Epidermal melanocyte (primary cell): ENCODE data around the gene CEP164.
A peak's percentile ranks its signal among the peaks of the same experiment; 100 is the strongest.

ENCODE experiments used
- DNase-seq: peaks from one replicate; pipeline ENCODE4 v3.0.0; 2011; ENCODE audit warnings: low spot score; ENCODE audit not compliant: insufficient read length

CEP164 gene

GRCh38 chr11:117327567-117328374 lies at the start of gene CEP164:
Gene CEP164, plus strand, starts transcription at chr11:117327854. Its CDS starts 10,733 bp downstream, at chr11:117338587.
- DNase-seq, result peak; percentile 98

GRCh38 chr11:117278347-117278746 lies 49.3 kb upstream of the CEP164 start:
- no peak for DNase-seq

GRCh38 chr11:117279711-117280376 lies 47.8 kb upstream of the CEP164 start:
- no peak for DNase-seq

DNA sequence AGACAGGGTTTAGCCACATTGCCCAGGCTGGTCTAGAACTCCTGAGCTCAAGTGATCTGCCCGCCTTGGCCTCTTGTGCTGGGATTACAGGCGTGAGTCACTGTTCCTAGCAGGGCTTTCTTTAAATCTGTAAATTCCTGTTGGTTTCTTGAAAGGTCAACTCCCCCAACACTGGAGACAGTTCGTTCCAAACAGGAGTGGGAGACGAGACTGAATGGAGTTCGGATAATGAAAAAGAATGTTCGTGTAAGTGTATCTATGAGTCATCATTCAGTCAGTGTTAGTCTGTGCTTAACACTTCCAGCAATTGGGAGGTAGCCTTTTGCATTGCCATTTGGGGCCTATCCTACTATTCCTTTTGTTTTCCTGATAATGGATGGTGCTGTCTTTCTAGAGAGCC lies 46.5 kb upstream of the CEP164 start:
- no peak for DNase-seq

DNA sequence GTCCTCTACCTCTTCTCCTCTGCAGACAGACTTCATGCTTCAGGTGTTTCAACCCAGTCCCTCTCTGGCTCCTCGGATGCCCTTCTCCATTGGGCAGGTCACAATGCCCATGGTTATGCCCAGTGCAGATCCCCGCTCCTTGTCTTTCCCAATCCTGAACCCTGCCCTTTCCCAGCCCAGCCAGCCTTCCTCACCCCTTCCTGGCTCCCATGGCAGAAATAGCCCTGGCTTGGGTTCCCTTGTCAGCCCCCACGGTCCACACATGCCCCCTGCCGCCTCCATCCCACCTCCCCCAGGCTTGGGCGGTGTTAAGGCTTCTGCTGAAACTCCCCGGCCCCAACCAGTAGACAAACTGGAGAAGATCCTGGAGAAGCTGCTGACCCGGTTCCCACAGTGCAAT lies 45.8 kb upstream of the CEP164 start:
- DNase-seq, result no peak

DNA sequence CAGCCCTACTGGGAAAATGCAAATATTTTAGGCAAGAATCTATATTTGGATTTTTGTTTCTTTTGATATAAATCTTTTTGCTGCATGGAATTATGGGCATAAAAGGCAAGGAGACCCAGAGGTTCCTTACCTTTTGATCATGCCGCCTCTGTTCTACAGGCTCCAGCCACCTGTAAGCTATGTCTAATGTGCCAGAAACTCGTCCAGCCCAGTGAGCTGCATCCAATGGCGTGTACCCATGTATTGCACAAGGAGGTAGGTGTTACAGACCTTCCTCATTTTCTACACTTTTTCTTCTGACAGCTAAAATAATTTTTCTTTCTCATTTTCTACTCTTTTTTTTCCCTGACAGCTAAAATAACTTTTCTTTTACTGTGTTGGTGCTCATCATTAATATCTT lies 44.7 kb upstream of the CEP164 start:
- no peak for DNase-seq

- no peak for DNase-seq
Observed at GRCh38 chr11:117284053-117284452, 43.6 kb upstream of the CEP164 start.

GRCh38 chr11:117286588-117286987 lies 41.1 kb upstream of the CEP164 start:
- DNase-seq, result no peak

DNA sequence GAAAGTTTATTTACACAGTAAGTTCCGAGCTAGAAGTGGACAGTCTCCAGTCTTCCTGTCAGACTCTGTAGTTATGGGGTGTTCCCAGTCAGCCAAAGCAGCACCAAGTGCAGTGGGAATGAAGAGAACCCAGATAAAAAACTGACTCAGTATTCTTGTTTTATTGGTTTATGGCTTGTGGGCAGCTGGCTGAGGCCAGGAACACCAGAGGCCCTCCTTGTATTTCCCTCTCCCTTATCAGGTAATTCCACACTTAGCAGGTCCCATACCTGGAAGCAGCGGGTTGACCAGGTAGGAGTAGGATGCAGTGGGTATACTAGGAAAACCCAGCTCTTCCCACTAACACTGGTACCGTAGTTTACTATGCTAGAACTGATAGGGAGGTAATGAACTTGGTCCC lies 40.0 kb upstream of the CEP164 start:
- no peak for DNase-seq

DNA sequence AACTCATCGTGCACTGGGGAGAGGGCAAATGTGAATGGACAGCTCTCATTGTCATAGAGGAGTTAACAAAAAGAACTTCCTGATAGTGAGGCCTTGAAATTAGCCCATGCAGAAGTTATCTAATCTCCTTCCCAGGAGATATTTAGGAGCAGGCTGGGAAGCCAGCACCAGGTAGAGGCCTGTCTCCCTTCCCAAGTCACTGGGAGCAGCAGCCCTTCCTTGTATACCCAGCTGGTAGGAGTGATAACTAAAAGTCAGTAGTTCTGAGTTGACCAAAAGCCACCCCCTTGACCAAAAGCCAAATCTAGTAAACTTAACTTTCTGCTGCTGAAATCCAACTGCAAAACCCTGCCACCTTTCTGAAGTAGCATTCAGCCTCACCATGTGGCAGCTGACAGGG lies 37.9 kb upstream of the CEP164 start:
- DNase-seq, result no peak

- no peak for DNase-seq
Observed at GRCh38 chr11:117290809-117291396, 36.8 kb upstream of the CEP164 start, which contains the start of gene BACE1-AS. Gene BACE1-AS, plus strand, starts transcription at chr11:117291346.

DNA sequence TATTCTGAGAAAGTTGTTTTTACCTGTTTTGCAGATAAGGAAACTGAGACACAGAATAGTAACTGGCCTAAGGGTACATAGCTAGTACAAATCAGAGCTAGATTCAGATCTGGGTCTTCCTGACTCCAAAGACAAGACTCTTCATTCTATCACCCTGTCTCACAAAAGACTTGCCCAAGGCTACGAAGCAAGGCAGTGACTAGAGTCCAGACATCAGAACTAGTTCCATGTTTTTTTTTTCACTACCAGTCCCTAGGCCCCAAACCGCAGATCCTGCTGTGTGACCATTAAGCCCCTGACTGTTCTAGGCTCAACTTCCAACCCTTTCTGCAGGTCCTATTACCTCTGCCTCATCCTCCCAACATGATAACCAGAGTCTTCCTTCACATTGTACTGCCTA lies 35.0 kb upstream of the CEP164 start:
- no peak for DNase-seq

GRCh38 chr11:117295438-117296137 lies 32.1 kb upstream of the CEP164 start:
- DNase-seq, result peak; percentile 45

- no peak for DNase-seq
Observed at GRCh38 chr11:117296881-117297280, 30.8 kb upstream of the CEP164 start.

GRCh38 chr11:117298195-117298594 lies 29.5 kb upstream of the CEP164 start:
- no peak for DNase-seq

DNA sequence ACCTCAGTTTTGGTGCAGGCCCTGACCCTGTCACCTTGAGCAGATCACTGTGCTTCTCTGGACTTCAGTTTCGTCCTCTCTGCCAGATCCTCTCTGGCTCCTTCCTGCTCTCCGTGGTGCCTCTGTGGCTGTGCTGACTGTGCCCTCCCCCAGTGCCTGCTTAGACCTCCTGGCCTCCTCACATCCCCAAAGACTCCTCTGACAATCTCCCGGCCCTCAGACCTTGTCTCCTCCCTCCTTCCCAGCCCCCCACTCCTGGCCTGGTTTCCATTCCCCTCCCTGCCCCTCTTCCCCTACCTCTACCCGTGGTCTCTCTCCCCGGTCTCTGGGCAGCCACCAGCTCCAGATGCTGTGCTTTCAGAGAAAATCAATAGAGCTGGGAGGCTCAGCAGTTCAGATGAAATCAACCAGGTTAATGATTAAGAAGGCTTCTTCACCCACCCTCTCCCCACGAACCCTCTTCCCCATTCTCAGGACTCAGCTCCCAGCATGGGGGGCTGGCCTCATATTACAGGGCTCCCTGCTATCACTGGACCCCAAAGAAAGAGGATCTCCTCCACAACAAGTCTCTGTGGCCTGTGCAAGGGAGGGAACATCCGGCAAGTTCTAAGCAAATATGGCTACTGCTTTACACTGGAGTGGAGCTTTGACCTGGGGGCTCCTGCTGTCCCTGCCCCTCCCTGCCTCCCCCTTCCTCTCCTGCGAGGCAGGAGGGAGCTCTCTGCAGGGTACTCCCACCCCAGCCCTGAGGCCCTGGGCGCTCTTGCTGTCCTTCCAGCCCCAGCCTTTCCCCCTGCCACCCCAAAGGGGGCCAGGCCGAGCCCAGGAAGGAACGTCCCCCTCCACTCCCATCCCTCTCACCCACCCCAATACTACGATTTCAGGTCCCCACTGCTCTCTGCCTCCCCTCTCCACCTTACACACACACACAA lies 28.0 kb upstream of the CEP164 start:
- DNase-seq, result no peak

DNA sequence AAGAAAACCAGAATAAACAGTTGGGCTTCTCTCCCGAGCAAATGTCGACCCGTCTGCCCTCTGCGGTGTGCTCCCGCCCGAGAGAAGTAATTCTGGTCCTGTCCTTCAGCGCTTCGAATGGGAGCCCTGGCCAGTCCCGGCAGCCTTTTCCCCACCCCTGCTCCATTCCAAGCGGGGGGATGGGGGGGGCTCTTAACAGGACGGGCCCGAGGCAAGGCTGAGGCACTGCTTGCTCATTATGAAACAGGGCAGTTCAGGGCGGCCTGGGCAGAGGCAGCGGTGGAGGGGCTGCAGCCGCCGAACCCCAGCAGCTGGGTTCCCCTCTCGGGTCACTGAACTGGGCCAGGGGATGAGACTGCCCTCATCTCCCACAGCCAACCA lies 27.4 kb upstream of the CEP164 start:
- DNase-seq, result no peak

DNA sequence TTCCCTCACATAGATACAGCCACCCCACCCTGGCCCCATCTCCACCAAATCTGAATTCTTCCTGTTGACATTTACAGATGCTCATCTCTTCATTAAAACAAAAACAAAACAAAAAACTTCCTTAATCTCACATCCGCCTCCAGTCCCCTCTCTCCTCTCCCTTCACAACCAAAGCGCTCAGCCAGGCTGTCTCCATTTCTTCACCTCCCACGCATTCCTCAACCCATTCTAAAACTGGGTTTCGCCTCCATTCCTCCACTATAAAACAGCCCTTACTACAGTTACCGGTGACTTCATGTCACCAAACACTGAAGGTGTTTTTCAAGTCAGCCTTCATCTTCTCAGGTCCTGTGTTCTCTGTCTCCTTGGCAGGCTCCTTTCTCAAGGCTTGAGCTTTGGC lies 26.9 kb upstream of the CEP164 start:
- no peak for DNase-seq

- no peak for DNase-seq
Observed at GRCh38 chr11:117302228-117302627, 25.4 kb upstream of the CEP164 start.

DNA sequence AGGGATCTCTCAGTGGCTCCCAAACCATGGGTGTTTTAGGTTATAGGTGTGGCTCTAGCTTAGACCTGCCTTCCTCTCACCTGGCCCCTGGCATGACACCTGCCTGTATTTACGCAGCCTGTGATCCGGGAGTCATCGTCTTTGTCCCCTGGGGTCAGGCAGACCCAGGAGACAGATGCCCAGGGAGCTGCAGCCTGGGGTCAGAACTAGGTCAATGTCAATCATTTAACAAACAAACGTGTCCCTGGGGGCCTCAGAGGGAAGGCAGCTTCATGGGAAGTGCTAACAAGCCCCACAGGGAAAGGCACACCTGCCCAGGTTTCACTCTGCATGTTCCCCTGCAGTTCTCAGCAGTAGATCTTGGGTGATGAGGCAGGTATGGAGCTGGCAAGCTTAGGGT lies 24.6 kb upstream of the CEP164 start:
- no peak for DNase-seq
